RPMI8226 (cell line): ENCODE results near the gene LRRC3.

ENCODE experiments used
- DNase-seq: peaks from one replicate; pipeline ENCODE4 v3.0.0-alpha.2; 2015

Gene LRRC3

GRCh38 chr21:44424608-44425306, 30.6 kb upstream of the LRRC3 start:
- DNase-seq: no peak

- no peak for DNase-seq
Measured at GRCh38 chr21:44425307-44425894, 29.9 kb upstream of the LRRC3 start.

GRCh38 chr21:44425895-44426662, 29.2 kb upstream of the LRRC3 start:
- no peak for DNase-seq

GRCh38 chr21:44426663-44427191, 28.6 kb upstream of the LRRC3 start:
- no peak for DNase-seq

- DNase-seq: peak; percentile 95
Measured at GRCh38 chr21:44427241-44428120, 27.8 kb upstream of the LRRC3 start.

GRCh38 chr21:44428281-44428960, 26.9 kb upstream of the LRRC3 start:
- peak; percentile 92 for DNase-seq

- no peak for DNase-seq
Measured at GRCh38 chr21:44429894-44430293, 25.4 kb upstream of the LRRC3 start.

GRCh38 chr21:44431300-44431699, 24.0 kb upstream of the LRRC3 start:
- DNase-seq: no peak

GRCh38 chr21:44432841-44433790, 22.2 kb upstream of the LRRC3 start:
- DNase-seq: no peak

GRCh38 chr21:44433791-44434567, 21.3 kb upstream of the LRRC3 start:
- no peak for DNase-seq

GRCh38 chr21:44434568-44434925, 20.8 kb upstream of the LRRC3 start:
- no peak for DNase-seq

- no peak for DNase-seq
Measured at GRCh38 chr21:44434936-44435635, 20.2 kb upstream of the LRRC3 start.

- DNase-seq: no peak
Measured at GRCh38 chr21:44436111-44436611, 19.1 kb upstream of the LRRC3 start.

- DNase-seq: no peak
Measured at GRCh38 chr21:44436958-44437357, 18.4 kb upstream of the LRRC3 start.

GRCh38 chr21:44437371-44437695, 18.0 kb upstream of the LRRC3 start:
- no peak for DNase-seq

GRCh38 chr21:44437696-44438431, 17.4 kb upstream of the LRRC3 start:
- DNase-seq: no peak

- DNase-seq: no peak
Measured at GRCh38 chr21:44438531-44439210, 16.6 kb upstream of the LRRC3 start.

- DNase-seq: no peak
Measured at GRCh38 chr21:44439211-44439600, 16.1 kb upstream of the LRRC3 start.
